SK-N-DZ (cell line): ENCODE results near the gene MRAS.
"Not testable (repeated sequence)": the region's sequence is repeated elsewhere in the genome, so short reads cannot be mapped to it uniquely, and the experiment has no call there.

Experiments
- DNase-seq: peaks from one replicate; pipeline ENCODE4 v3.0.0-alpha.2; 2015; ENCODE audit warnings: low spot score

MRAS gene

DNA sequence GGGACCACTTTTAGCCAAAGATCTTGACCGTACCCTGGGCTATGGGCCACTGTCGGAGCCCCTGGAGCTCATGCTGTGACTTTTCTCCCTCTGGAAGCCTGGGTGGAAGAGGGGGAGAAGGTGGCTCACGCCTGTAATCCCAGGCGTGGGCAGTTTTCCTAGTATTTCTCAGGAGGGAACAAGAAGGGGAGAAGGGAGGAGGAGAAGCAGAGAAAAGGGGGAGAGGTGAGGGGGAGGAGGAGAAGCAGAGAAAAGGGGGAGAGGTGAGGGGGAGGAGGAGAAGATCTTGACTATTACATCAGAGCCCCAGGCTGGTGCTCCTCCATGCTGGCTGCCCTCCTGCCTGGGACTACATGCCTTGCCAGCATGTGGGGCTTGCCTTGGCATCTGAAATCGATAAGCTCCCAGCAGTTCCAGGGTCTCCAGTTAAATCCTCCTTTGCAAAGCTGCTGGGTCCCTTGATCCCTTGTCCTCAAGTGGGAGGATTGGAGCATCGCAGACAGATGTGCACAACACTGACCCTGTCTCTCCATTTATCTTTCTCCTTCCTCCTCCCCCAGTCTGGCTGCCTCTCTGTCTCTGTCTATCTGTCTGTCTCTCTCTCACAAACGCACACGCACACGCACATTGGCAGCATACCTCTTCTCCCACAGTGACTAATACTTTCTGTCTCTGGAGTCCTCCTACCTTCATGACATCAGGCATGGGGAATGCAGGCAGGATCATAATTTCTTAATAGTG, 41.6 kb downstream of the MRAS start:
- DNase-seq: no peak

- no peak for DNase-seq
These were observed 42.2 kb downstream of the MRAS start for GRCh38 chr3:138390582-138390932.

GRCh38 chr3:138394156-138394555, 45.8 kb downstream of the MRAS start:
- DNase-seq: no peak

DNA sequence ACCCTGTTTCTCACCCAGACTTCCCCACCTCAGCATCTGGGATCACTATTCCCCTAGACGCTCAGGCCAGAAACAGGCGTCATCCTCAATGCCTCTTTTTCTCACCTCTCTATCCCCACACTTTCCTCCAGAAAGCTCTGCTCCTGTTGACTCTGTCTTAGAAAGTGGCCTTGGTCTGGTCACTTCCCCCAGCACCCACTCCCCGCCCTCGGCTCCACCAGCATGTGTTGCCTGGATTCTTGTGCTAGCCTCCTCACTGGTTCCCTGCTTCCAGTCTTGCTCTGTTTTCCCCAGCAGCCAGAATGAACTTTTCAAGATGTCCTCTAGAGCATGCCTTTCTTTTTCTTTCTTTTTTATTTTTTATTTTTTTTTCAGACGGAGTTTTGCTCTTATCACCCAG, 46.3 kb downstream of the MRAS start:
- no peak for DNase-seq

DNA sequence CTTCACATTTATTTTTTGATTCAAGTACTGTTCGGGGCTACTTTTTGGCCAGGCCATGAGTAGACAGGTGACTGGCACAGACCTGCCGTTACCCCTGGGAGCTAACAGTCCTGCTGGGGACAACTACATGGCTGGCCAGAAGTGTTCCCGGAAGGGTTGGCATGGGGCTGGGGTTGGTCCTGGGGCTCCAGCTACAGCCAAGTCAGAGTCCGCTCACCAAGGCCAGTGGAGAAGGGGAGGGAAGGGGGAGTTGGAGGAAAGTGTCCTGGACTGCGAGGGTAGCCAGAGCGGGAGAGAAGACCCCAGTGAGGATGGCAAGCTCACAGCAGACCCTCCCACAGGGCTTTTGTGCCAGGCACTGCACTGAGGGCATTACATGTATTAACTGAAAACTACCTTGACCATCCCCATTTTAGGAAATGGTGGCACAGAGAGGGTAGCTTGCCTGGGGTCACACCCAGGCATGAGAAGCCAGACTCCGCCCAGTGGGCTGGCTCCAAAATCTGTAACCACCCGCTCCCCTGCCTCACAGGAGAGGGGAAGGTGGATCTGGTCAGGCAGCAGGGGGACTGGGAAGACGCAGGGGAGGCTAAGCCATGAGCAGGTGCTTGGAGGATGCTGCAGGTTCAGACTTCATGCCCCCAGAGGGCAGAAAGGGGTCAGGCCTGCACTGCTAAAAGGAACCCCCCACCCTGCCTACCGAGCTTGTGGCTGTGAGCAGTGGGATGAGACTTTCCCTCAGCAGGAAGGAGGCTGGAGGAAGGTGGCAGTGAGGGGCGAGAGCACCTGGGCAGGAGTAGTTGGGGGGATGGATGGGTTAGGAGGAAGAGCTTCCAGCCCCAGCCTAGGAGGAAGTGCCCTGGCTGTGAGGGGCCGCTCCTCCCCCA, 47.7 kb downstream of the MRAS start:
- DNase-seq: no peak

GRCh38 chr3:138396752-138397410, 48.5 kb downstream of the MRAS start:
- DNase-seq: no peak

GRCh38 chr3:138397983-138398382, 49.6 kb downstream of the MRAS start:
- no peak for DNase-seq

DNA sequence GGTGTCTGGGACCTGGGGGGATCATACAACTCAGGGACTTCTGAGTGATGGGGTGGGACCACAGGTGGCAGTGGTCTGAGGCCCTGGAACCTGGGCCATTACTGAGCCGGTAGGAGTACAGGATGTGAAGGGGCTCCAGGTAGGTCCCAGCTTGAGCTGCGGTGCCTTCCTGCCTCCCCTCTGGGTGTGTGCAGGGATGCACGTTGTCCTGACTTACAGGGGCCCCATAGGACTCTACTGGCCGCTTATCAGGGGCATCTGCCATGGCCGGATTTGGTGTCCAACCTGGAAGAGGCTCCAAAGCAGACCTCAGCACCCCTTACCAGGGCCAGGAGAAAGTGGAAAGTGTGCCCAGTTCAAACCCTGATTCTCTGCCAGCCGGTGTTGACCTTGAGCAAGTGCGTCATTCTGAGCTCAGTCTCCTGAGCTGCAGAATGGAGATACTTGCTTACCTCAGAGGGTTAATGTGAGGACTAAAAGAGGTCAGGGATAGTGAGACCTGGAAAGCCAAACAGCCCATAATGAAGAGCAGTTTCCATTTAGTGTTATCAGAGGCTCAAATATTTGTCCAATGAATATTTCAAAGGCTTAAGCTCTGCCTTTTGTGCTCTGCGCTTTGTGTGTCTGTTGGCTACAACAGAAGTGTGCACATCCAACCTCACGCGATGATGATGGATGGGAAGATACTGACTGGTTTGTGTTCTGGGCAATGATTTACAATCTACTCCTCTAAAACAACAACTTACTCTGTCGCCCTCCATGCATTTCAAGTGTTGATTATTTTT, 50.6 kb downstream of the MRAS start:
- DNase-seq: no peak

DNA sequence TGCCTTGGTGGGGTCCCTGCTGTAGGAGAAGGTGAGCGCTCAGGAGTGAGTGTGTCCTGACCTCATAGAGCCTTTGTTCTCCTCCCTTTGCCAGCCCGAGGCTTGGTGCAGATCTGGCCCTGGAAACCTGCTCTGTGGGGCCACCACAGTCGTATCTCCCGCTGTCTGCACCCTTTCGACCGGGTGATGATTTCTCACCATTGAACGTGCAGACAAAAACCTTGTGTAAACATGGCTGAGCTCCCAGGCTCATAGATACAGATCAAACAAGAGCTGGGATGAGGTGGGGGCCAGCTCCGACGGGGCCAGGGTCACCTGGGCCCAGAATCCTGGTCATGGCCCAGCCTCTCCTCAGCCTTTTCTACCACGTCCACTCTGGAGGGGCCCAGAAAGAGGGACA, 51.4 kb downstream of the MRAS start:
- no peak for DNase-seq

DNA sequence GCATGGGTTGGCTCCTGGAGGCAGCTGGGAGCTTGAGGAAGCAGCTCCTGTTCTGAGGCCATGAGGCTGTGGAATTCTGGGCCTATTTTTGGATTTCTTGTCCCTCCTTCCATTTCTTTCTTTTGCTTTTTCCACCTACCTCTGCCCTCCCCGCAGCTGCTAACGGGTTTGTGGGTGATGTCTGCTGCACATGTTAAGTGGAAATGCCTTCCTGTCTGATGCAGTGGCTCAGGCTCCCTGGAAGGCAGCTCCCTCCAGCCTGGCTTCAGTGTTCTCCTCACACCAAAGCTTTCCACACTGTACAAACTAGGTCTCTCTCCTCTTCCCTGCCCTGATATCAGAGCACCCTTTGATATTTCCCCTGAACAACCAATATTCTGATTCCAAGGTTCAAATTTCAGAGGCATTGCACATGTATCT, 52.3 kb downstream of the MRAS start:
- DNase-seq: no peak

DNA sequence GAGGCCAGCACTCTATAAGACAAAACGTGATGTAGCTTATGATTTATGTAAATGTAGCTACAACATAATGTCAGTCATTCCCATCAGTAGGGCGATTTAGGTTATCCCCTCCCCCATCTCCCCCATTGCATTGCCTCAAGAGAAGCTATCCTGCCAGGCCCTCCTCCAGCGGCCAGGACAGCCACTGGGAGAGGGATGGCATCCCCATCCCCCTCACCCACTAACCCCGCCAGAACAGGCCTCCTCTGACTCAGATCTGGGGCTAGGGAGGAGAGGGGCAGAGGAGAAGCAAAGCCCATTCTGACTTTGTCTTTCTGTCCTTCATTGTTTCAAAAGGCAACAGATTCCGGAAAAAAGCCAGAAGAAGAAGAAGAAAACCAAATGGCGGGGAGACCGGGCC, 53.5 kb downstream of the MRAS start:
- DNase-seq: no peak

GRCh38 chr3:138404121-138404520, 55.7 kb downstream of the MRAS start:
- no peak for DNase-seq

GRCh38 chr3:138405001-138405400, 56.6 kb downstream of the MRAS start:
- DNase-seq: no peak

DNA sequence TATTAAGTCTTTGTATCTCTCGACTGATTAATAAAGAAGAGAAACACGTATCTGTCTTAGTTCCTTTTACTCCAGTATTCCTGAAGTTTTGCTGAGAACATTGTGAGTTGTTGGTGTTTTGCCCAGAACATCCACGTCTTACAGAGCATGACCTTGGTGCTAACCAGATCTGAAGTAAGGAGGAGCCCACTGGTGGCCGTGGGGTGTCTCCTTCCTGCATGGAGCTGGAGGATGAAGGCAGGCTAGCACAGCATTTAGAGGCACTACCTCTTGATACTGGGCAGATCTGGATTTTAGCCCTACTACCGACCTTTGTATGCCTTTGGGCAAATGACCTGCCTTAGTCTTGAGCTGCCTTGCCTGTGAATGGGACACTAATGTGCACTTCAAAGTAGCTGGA, 57.1 kb downstream of the MRAS start:
- no peak for DNase-seq

- no peak for DNase-seq
These were observed 58.2 kb downstream of the MRAS start for GRCh38 chr3:138406606-138407005.

- no peak for DNase-seq
These were observed 59.0 kb downstream of the MRAS start for GRCh38 chr3:138407236-138407907.

- no peak for DNase-seq
These were observed 60.6 kb downstream of the MRAS start for GRCh38 chr3:138408751-138409570.

GRCh38 chr3:138412821-138413551, 64.6 kb downstream of the MRAS start:
- no peak for DNase-seq

DNA sequence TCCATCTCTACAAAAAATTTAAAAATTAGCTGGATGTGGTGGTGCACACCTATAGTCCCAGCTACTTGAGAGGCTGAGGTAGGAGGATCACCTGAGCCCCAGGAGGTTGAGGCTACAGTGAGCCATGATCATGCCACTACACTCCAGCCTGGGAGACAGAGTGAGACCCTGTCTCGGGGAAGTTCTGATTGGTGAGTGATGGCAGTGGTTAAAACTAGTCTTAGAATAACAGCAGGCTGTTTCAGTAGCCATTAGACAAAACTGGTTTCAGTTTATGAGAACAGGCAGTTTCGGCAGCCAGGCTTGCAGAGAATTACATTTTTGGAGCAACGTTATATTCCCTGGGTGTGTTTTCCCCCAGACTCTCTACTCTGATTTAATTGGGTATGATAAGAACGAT, 67.9 kb downstream of the MRAS start:
- not testable (repeated sequence) for DNase-seq
